HG02981 (cell line): Measurements from ENCODE around the gene FYTTD1.
A peak's percentile ranks its signal among the peaks of the same experiment; 100 is the strongest.

Experiments used
- ATAC-seq: cut with Tn5 transposase; IDR thresholded peaks from one replicate; pipeline ENCODE4 v1.9.1; 2021; ENCODE audit warnings: mild to moderate bottlenecking, moderate library complexity; ENCODE audit not compliant: unreplicated experiment

The FYTTD1 gene

GRCh38 chr3:197791892-197792647 lies 42.4 kb downstream of the FYTTD1 start:
- ATAC-seq, result peak; percentile 19

GRCh38 chr3:197793247-197793646 lies 43.6 kb downstream of the FYTTD1 start:
- ATAC-seq, result no peak

GRCh38 chr3:197794115-197794514 lies 44.4 kb downstream of the FYTTD1 start:
- ATAC-seq, result no peak

GRCh38 chr3:197795200-197795599 lies 45.5 kb downstream of the FYTTD1 start:
- no peak for ATAC-seq

GRCh38 chr3:197796087-197796486 lies 46.4 kb downstream of the FYTTD1 start:
- no peak for ATAC-seq

- ATAC-seq, result peak; percentile 48
These were observed 49.2 kb downstream of the FYTTD1 start for GRCh38 chr3:197798863-197799262.

GRCh38 chr3:197800379-197800778 lies 50.7 kb downstream of the FYTTD1 start:
- no peak for ATAC-seq

- ATAC-seq, result no peak
These were observed 52.5 kb downstream of the FYTTD1 start for GRCh38 chr3:197801891-197802778.

GRCh38 chr3:197802779-197803459 lies 53.2 kb downstream of the FYTTD1 start:
- ATAC-seq, result no peak

GRCh38 chr3:197804511-197804910 lies 54.8 kb downstream of the FYTTD1 start:
- ATAC-seq, result no peak

GRCh38 chr3:197807969-197808587 lies 58.4 kb downstream of the FYTTD1 start:
- ATAC-seq, result no peak

GRCh38 chr3:197809356-197810020 lies 59.8 kb downstream of the FYTTD1 start:
- no peak for ATAC-seq

- no peak for ATAC-seq
These were observed 61.2 kb downstream of the FYTTD1 start for GRCh38 chr3:197810901-197811300.

- ATAC-seq, result no peak
These were observed 61.7 kb downstream of the FYTTD1 start for GRCh38 chr3:197811343-197811742.

GRCh38 chr3:197814372-197814771 lies 64.7 kb downstream of the FYTTD1 start:
- no peak for ATAC-seq

- no peak for ATAC-seq
These were observed 71.1 kb downstream of the FYTTD1 start for GRCh38 chr3:197820550-197821335.

GRCh38 chr3:197829397-197830045 lies 79.8 kb downstream of the FYTTD1 start:
- no peak for ATAC-seq

- ATAC-seq, result no peak
These were observed 80.8 kb downstream of the FYTTD1 start for GRCh38 chr3:197830308-197830966.

GRCh38 chr3:197830967-197831313 lies 81.3 kb downstream of the FYTTD1 start:
- no peak for ATAC-seq
